HG02610 (cell line): Measurements from ENCODE around the gene ADGRV1.
A peak's percentile ranks its signal among the peaks of the same experiment; 100 is the strongest.

Experiments
- ATAC-seq: cut with Tn5 transposase; IDR thresholded peaks from one replicate; pipeline ENCODE4 v1.9.1; 2021; ENCODE audit warnings: mild to moderate bottlenecking, moderate library complexity; ENCODE audit not compliant: unreplicated experiment

Gene ADGRV1

DNA sequence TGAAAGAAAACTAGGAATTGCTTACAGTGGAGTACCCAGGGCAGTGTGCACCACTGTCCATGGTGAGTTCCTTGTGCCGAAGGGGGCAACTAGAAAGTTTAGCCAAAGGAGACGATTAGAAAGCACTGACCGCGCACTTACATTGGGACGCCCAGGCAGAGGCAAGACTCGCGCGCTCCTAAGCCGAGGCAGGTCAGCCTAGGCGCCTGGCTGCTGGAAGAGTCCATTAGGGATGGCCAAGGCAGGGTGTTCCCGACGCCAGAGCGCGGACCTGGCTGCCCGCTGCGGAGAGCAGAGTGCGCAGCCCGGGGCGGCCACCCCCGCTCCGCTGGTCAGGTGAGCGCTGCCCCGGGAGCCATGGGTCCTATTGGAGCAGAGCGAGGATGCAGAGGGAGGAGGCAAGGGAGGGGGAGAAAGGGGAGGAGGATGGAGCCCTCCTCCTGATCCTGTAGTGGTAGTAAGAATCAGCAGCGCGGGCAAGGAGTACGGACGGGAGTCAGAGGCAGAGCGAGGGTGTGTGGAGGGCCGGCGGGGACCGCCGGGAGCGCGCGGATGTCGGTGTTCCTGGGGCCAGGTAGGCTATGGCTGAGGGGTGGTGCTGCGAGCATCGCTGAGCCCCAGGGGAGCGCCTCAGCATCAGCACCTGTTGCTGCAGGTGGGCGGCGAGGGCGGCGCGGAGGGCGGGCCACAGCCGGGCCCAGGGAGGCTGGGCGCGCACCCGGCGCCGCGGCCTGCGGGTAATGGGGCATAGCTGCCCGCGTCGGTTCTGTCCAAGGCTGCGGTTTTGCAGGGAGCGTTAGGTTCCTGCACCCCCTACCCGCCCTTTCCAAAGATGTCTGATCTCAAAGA, at the start of gene ADGRV1:
TSS of gene ADGRV1 (plus strand) at position 454 of the 849 bp plus-strand sequence. CDS start at position 553, 99 bp downstream.
- ATAC-seq: peak; percentile 52

DNA sequence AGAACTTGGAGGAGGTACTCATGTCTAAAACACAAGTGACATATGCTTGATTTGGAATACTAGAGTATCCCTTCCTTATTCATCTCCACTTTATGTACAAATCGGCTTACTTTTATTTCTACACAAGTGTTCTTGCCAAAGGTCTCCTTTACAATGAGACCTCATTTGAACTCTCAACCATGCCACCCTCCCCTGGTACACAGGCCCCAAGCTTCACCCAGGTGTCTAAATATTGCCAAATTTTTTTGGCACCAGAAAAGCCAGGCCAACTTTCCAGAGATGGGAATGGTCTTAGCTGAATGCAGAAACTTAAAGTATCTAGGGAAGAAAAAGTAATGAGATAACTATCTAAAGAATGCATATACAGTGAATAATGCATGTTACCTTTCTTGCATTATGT, 48.2 kb upstream of the ADGRV1 start:
- ATAC-seq: no peak

DNA sequence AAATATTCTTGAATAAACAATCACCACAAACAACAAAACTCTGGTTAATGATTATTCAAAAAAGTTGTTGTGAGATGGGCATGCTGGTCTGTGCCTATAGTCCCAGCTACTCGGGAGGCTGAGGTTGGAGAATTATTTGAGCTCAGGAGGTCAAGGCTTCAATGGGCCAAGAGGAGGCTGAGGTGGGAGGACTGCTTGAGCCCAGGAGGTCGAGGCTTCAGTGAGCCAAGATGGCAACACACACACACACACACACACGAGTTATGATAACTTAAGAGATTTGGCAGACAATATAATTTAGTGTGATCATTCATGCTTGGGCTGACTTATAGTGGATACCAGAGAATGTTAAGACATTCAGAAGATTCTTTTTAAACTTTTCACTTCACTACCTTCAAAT, 44.1 kb upstream of the ADGRV1 start:
- ATAC-seq: no peak

DNA sequence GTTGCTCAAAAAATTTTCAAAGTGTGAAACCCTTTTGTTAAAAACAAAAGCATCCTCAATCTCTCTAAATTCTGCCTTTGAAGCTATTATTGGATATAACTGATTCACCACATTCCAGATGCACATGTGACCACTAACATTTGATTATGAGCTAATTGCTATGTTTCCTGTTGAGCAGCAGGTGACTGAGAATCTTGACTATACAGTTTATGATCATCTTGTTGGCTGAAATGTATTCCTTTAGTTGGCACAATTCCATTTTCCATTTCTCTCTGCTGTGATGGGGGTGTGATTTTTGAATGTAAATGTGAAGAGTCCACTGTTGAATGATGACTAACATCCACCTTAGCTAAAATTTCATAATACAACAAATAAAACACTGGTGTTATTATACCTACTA, 39.9 kb upstream of the ADGRV1 start:
- ATAC-seq: no peak

DNA sequence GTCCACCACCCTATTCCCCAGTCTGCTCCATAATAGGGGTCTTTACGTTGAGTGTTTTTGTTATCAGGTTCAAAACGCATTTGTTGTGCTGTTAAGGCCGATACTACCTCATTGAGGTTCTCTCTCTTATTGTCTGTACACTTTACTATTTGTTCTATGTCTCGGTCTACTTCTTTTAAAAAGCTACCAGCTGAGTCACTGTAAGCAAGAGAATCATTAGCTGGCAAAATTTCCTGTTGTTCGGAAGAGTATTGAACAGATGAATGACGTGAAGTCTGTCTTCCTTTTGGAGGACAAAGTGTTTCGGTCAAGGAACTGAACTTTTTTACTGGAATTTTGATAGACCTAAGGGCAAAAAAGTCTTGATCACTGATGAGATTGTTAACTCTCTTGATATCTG, 39.5 kb upstream of the ADGRV1 start:
- no peak for ATAC-seq

- no peak for ATAC-seq
These were observed 29.9 kb upstream of the ADGRV1 start for GRCh38 chr5:90528601-90529193.

- ATAC-seq: peak; percentile 94
These were observed 29.2 kb upstream of the ADGRV1 start, which contains the start of gene LYSMD3 for GRCh38 chr5:90529194-90529938. TSS of gene LYSMD3 (minus strand) at chr5:90529584. CDS start at chr5:90525289, 4,295 bp downstream.

DNA sequence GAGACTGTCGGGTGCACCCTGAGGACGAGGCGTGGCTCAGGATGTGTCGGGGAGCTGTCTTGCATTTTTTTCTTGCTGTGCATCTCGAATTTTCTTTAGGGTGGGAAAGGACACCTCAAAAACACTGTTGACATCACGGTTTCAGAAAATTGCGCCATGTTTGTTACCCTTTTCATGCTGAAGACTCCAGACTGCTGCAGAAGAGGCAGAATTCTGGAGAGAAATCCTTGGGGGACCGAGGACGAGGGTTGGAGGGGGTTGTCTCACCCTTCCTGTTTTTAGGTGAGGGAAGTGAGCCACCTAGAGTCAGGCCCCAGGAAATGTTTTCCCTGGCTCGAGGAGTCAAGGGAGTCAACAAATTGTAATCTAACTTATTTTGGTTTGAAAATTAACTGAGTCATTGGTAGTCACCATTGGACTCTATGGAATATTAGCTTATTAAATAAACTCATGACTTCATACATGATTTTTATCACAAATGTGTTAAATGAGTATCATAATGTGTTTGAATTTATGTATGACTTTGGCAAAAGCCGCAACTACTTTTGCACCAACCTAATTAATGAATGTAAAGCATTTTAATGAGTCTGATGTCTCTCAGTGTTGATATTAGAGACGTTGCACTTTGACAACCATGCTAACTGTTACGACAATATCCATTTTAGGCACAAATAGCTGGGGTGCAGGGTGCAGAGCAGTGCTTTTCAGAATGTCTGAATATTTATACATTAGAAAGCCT, 28.5 kb upstream of the ADGRV1 start:
- ATAC-seq: peak; percentile 47

DNA sequence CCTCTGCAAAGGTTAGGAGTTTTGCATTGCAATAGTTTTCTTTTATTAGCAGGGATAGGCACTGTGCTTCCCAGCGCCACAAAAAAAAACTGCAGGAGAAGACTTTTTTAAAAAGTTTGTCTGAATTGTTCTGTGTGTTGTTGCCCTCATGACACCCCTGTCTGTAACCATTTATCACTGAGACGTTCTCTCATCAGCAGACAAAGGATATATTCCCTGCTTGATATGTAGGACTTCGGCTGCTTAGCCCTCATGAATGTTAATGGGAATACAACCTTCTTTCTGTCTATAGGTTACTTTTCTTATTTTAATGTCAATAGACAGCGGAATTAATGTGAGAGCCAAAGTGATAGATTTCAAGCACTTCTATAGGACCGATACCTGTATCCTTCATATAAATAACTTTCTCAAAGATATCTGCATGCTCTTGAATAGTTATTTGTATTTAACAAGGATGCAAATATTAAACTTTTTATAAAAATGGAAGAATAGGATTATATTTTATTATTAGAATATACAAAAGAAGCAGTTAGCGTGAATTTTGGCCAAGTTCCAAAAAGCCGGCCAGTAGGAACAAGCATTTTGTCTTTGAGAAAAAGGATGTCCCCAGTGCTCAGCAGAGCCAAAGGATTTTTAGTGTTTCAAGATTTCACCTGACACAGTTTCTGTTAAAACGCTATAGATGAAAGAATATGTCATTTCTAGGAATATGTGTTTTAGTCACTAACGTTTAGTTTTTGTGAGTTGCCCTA, 27.7 kb upstream of the ADGRV1 start:
- no peak for ATAC-seq

- no peak for ATAC-seq
These were observed 24.8 kb upstream of the ADGRV1 start for GRCh38 chr5:90533794-90534193.

GRCh38 chr5:90534922-90535321, 23.7 kb upstream of the ADGRV1 start:
- ATAC-seq: no peak

DNA sequence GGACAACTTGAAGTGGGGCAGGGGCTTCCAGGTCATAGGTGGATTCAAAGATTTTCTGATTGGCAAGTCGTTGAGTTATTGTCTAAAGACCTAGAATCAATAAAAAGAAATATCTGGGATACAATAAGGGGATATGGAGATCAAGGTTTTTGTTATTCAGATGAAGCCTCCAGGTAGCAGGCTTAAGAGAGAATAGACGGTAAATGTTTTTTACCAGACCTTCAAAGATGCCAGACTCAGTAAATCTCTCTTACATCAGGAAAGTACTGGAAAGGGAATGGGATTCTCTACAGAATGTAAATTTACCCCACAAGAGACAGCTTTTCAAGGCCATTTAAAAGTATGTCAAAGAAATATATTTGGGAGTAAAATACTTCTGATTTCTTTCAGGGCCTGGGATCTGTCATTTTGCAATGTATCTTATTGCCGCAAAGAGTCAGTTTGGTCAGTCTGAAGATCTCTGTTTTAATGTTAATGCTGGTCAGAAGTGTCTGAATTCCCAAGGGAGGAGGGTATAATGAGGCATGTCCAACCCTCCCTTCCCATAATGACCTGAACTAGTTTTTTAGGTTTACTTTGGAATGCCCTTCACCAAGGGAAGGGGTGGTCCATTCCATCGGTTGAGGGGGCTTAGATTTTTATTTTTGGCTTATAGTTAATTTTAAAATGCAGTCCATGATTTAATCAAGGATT, 15.6 kb upstream of the ADGRV1 start:
- no peak for ATAC-seq

DNA sequence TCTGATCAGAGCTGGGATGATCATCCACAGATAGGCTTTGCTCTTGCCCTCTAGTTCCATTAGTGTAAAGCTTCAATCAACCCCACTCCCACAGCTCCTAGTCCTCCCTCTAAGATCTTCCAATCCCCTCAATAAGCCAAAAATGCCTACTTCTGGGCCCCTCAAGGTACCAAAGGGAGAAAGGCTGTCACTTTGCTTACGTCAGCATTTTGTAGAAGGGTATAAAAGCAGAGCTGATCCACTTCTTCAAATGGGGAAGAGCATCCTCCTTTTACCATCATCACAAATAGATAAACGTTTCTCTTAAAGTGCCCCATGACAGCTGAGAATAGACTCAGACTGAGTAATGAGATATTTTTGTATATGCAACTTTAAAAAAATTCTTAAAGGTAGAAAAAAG, 13.1 kb upstream of the ADGRV1 start:
- no peak for ATAC-seq

- no peak for ATAC-seq
These were observed 12.3 kb upstream of the ADGRV1 start for GRCh38 chr5:90546216-90546837.

- no peak for ATAC-seq
These were observed 11.5 kb upstream of the ADGRV1 start for GRCh38 chr5:90547072-90547536.

DNA sequence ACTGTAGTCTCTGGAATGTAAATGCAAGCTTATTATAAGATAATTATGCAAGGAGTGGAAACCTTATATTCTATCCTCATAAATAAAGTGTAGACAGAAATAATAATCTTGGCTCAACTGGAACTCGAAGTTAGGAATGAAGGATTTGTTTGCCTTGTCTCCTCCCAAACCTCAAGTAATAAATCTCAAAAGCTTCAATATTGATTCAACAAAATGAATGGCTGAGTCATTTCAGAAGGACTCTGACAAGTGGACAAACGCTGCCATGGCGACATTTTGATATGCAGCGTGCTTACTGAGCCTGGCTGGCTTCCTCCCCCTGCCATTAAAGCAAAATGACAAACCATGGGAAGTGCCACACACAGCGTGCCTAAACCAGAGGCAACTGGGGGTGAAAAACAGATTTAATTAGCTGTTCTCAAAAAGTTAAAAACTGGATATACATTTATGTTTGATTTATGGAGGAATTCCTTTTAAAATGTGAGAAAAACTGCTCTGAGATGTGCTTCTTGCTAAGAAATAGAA, 10.5 kb upstream of the ADGRV1 start:
- ATAC-seq: no peak

DNA sequence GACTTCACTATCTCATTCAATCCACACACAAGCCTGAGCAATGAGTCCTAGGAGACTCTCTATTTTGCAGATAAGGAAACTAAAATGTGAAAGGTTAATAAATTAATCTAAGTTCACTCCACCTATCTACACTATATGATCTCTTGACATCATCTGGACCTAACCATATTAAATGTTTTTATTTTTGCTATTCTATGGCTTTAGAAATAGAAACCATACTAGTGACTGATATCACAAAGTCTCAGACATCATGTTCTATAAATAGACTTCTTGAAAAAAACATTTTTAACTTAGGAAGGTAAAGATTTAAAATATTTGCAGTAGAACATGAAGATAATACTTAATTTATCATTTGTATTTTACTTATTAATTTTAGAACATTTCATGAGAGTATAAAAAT, 9.4 kb upstream of the ADGRV1 start:
- no peak for ATAC-seq

DNA sequence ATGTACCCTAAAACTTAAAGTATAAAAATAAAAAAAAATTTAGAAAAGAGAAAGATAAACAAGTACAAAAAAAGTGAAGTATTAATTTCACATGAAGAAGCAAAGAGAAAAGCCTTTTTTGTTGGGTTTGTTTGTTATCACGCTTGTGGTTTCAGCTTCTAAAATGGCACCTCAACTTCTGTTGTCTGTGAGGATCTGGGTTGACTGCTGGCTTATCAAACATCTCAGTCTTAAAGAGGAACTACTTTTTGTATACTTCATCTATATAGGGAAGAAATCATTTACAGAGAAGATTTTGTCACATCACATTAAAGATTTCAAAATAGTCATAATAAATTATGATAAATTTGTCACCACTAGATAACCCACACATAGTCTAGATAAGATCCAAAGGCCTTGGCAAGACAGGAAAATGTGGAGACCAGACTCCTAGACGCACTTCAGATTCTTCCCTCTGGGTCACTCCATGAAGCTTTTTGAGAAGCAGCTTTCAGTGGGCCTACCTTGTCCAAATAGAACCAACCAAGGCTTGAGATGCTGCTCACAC, 8.8 kb upstream of the ADGRV1 start:
- ATAC-seq: no peak

DNA sequence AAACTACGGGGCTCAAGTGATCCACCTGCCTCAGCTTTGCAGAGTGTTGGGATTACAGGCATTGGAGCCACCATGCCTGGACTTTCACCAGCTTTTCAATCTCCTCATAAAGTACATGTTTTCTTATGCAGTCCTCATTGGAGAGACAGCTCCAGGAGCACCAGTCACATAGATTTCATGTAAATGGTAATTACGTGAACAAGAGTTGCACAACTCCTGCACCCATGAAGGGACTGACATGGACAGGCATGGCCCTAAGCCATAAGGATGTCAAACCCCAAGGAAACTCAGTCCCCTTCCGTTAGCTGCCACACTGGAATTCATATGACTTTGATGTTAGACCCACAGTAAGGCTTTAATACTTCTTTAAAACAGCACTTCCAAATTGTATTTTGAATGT, 7.6 kb upstream of the ADGRV1 start:
- no peak for ATAC-seq
